WI38 (cell line): ENCODE data around the gene HHIP.

Source experiments
- H3K4me3 ChIP-seq: 2 replicates; pipeline ENCODE4 v1.5.1; 2011; ENCODE audit warnings: low read depth, mild to moderate bottlenecking, control low read depth, low read length
- CTCF ChIP-seq: IDR thresholded peaks from 2 replicates; pipeline ENCODE4 v1.5.1; 2012; ENCODE audit warnings: low read depth, mild to moderate bottlenecking, control low read depth, low read length

Gene HHIP

GRCh38 chr4:144645631-144646522 lies at the start of gene HHIP:
Gene HHIP, plus strand, starts transcription at chr4:144646156. Its CDS starts 520 bp downstream, at chr4:144646676.
- no peak for TF ChIP-seq CTCF
- H3K4me3 ChIP-seq: peak within 1 kb of the TSS; percentile 52

- TF ChIP-seq CTCF: no peak
- no peak overlapping the region for H3K4me3 ChIP-seq
These were observed 48.8 kb upstream of the HHIP start for GRCh38 chr4:144597171-144597570.

- H3K4me3 ChIP-seq: no peak overlapping the region
- no peak for TF ChIP-seq CTCF
These were observed 46.3 kb upstream of the HHIP start for GRCh38 chr4:144599621-144600020.

GRCh38 chr4:144611850-144612249 lies 34.1 kb upstream of the HHIP start:
- TF ChIP-seq CTCF: 0 out of 2 replicates have a peak, but pooled peaks have one; percentile 11
- H3K4me3 ChIP-seq: no peak overlapping the region

GRCh38 chr4:144614850-144615585 lies 30.9 kb upstream of the HHIP start:
- no peak overlapping the region for H3K4me3 ChIP-seq
- no peak for TF ChIP-seq CTCF

- no peak for TF ChIP-seq CTCF
These were observed 24.3 kb upstream of the HHIP start for GRCh38 chr4:144621681-144622080.

GRCh38 chr4:144627663-144628076 lies 18.3 kb upstream of the HHIP start:
- no peak for TF ChIP-seq CTCF
- H3K4me3 ChIP-seq: no peak overlapping the region

More at GRCh38 chr4:144621681-144622080, 24.3 kb upstream of the HHIP start:
- no peak overlapping the region for H3K4me3 ChIP-seq
